GM12878 (cell line): Measurements from ENCODE around the gene TYRO3. TPM values are rescaled to one million over a fixed set of nuclear protein-coding genes. Genes with fewer than 3 reads are reported as not detected.

Experiments
- ATAC-seq: fragments of 200-7000 bp; cut with Tn5 transposase; 3 replicates; pipeline ENCODE4 v1.9.1; 2020; ENCODE audit warnings: mild to moderate bottlenecking, moderate library complexity
- BruUV-seq: library from RNA; stranded (reverse); fragments of 400-500 nt; replicated peaks from 2 replicates; lab custom pipeline; 2021; lab: Mats Ljungman, UMichigan
- CTCF ChIA-PET: fragments of 300-600 bp; sonication (Branson Sonifier 250); formaldehyde crosslinking; extraction: SDS; loops from one replicate; lab custom pipeline; 2021; ENCODE audit warnings: inconsistent platforms; lab: Yijun Ruan, JAX
- POLR2A ChIA-PET: fragments of 350-600 bp; formaldehyde crosslinking; extraction: SDS; loops from one replicate; lab custom pipeline; 2021; ENCODE audit warnings: inconsistent platforms; lab: Charles Lee
- RAD21 ChIA-PET: fragments of 300-600 bp; sonication (Branson Sonifier 250); formaldehyde crosslinking; loops from one replicate; lab custom pipeline; 2023; ENCODE audit warnings: antibody characterized with exemption; ENCODE audit not compliant: unreplicated experiment; lab: Charles Lee
- SMC1A ChIA-PET: fragments of 300-600 bp; sonication (Branson Sonifier 250); formaldehyde crosslinking; loops from one replicate; lab custom pipeline; 2023; ENCODE audit not compliant: unreplicated experiment, uncharacterized antibody; lab: Charles Lee
- DNase-seq: peaks from one replicate; pipeline ENCODE4 v3.0.0-alpha.2; 2011; ENCODE audit warnings: low read depth, low spot score
- FAIRE-seq: peaks from 3 replicates; lab custom pipeline; 2011; peaks lifted over from hg19 to GRCh38; lab: Jason Lieb, UNC
- H2AFZ ChIP-seq: 2 replicates; pipeline ENCODE4 v1.6.0; 2011; ENCODE audit warnings: low read depth, low read length, control low read depth; ENCODE audit not compliant: control insufficient read depth
- H3K27ac ChIP-seq: 2 replicates; pipeline ENCODE4 v1.5.1; 2011; ENCODE audit warnings: control low read depth; ENCODE audit not compliant: control insufficient read depth, insufficient read depth
- H3K27me3 ChIP-seq, 2 experiments: replicated peaks in 1 of 2; 2 replicates each; pipeline versions ENCODE4 v1.6.0 to v1.6.1; 2011; ENCODE audit warnings: low read length in 1 of 2; ENCODE audit not compliant: control insufficient read depth in 2 of 2, insufficient read depth in 2 of 2
- H3K36me3 ChIP-seq, 2 experiments: 2 replicates each; pipeline ENCODE4 v1.5.1; 2011; ENCODE audit warnings: low read length in 1 of 2; ENCODE audit not compliant: control insufficient read depth in 2 of 2, insufficient read depth in 2 of 2
- H3K4me1 ChIP-seq: 2 replicates; pipeline ENCODE4 v1.6.1; 2011; ENCODE audit warnings: mild to moderate bottlenecking, low read length, moderate library complexity, mixed read lengths; ENCODE audit not compliant: control insufficient read depth, insufficient read depth
- H3K4me2 ChIP-seq: 2 replicates; pipeline ENCODE4 v1.6.0; 2011; ENCODE audit warnings: control low read depth; ENCODE audit not compliant: control insufficient read depth, insufficient read depth
- H3K4me3 ChIP-seq: fragments of 200-600 bp; sonication (generic); 2 replicates; pipeline ENCODE4 v1.5.1; 2016
- H3K79me2 ChIP-seq: 2 replicates; pipeline ENCODE4 v1.6.0; 2011; ENCODE audit warnings: low read length; ENCODE audit not compliant: control insufficient read depth, insufficient read depth
- H3K9ac ChIP-seq: 2 replicates; pipeline ENCODE4 v1.8.0; 2011; ENCODE audit warnings: low read length, control low read depth, mixed read lengths; ENCODE audit not compliant: control insufficient read depth, insufficient read depth
- H3K9me3 ChIP-seq: replicated peaks from 3 replicates; pipeline ENCODE4 v1.5.1; 2011; ENCODE audit warnings: mild to moderate bottlenecking, low read length; ENCODE audit not compliant: control insufficient read depth, insufficient read depth
- H4K20me1 ChIP-seq: 2 replicates; pipeline ENCODE4 v1.6.0; 2011; ENCODE audit not compliant: control insufficient read depth, insufficient read depth
- CBX5 ChIP-seq: sonication (generic); IDR thresholded peaks from 2 replicates; pipeline ENCODE4 v1.6.1; 2016; ENCODE audit warnings: low read depth, moderate library complexity, mild to moderate bottlenecking, inconsistent platforms
- CREB1 ChIP-seq: IDR thresholded peaks from 2 replicates; pipeline ENCODE4 v1.6.1; 2012; ENCODE audit warnings: low read depth, mild to moderate bottlenecking, inconsistent platforms
- GABPA ChIP-seq: IDR thresholded peaks from 2 replicates; pipeline ENCODE4 v1.6.1; 2014; ENCODE audit warnings: antibody characterized with exemption, low read depth, mild to moderate bottlenecking, inconsistent platforms
- HDAC6 ChIP-seq: fragments of 200-600 bp; sonication (generic); IDR thresholded peaks from one replicate; pipeline ENCODE4 v1.8.0; 2017; ENCODE audit warnings: antibody characterized with exemption; ENCODE audit not compliant: unreplicated experiment
- IKZF1 ChIP-seq: fragments of 450-650 bp; conservative IDR thresholded peaks from 2 replicates; pipeline ENCODE4 v1.6.1; 2017; ENCODE audit warnings: antibody characterized with exemption, mild to moderate bottlenecking
- IRF3 ChIP-seq: fragments of 450-650 bp; IDR thresholded peaks from 2 replicates; pipeline ENCODE4 v1.6.1; 2014; ENCODE audit warnings: mild to moderate bottlenecking
- JUNB ChIP-seq: IDR thresholded peaks from 2 replicates; pipeline ENCODE4 v1.6.1; 2016; ENCODE audit warnings: antibody characterized with exemption, mild to moderate bottlenecking
- NR2F1 ChIP-seq: fragments of 450-650 bp; conservative IDR thresholded peaks from 2 replicates; pipeline ENCODE4 v1.6.1; 2017; ENCODE audit warnings: mild to moderate bottlenecking
- PML ChIP-seq: IDR thresholded peaks from 2 replicates; pipeline ENCODE4 v1.6.1; 2012; ENCODE audit warnings: low read length, inconsistent platforms
- RAD51 ChIP-seq: fragments of 450-650 bp; IDR thresholded peaks from 2 replicates; pipeline ENCODE4 v1.6.1; 2016; ENCODE audit warnings: moderate library complexity, mild to moderate bottlenecking, inconsistent platforms
- ZNF207 ChIP-seq: fragments of 450-650 bp; IDR thresholded peaks from 2 replicates; pipeline ENCODE4 v1.6.1; 2014; ENCODE audit warnings: antibody characterized with exemption, mild to moderate bottlenecking, borderline replicate concordance
- WGBS: methylation state at CpG from one replicate; pipeline ENCODE4 v1.1.6; 2016; ENCODE audit warnings: low lambda C conversion rate; ENCODE audit not compliant: insufficient replicate concordance, insufficient coverage; ENCODE audit errors: missing lambda C conversion rate; 5-methylcytosine and 5-hydroxymethylcytosine counted together
- in situ Hi-C: fragments of 300-500 bp; cut with MboI; formaldehyde crosslinking; loops from 9 replicates; pipeline ENCODE4 v1.14.3; 2018; ENCODE audit warnings: mixed read lengths
- intact Hi-C: fragments of 100-400 bp; cut with micrococcal nuclease; formaldehyde crosslinking; loops from one replicate; pipeline ENCODE4 v1.14.2; 2022; ENCODE audit not compliant: unreplicated experiment
- polyA plus RNA-seq, 11 experiments: library from polyadenylated mRNA; depleted of rRNA in 4 of 11; unstranded in 6 of 11; stranded (reverse) in 5 of 11; fragments of >200 nt; fragmentation: Nextera tagmentation in 4 of 11; fragmentation: Illumina TruSeq in 1 of 11; extraction: Ambion mirVana in 4 of 11; extraction: Trizol in 1 of 11; gene quantifications; 1 replicate in 1 of 11; 2 replicates in 10 of 11; pipeline versions ENCODE4 v1.2.1 to v1.2.3, GENCODE V29; 2011 to 2016; ENCODE audit warnings: inconsistent platforms in 2 of 11, missing spikeins in 2 of 11, low read depth in 1 of 11
- total RNA-seq, 4 experiments: library from RNA; depleted of rRNA in 3 of 4; stranded (reverse); fragments of >200 nt in 3 of 4; fragmentation: Illumina TruSeq in 1 of 4; extraction: Trizol in 1 of 4; gene quantifications; 2 replicates each; pipeline versions ENCODE4 v1.2.1 to v1.2.3, GENCODE V29; 2013 to 2021

Gene TYRO3
- total and polyA plus RNA-seq, 10 of the 15 experiments (the other 5 are each of a cell fraction or from before 2014, with no cell fraction given), result 0.06 to 0.28 (median 0.13) TPM; not detected in 4

GRCh38 chr15:41572866-41573265 is 13.9 kb downstream of the TYRO3 start:
- Histone ChIP-seq H3K79me2 (no peaks in the 10 kb centered on the region), H3K36me3 (no peaks in the 10 kb centered on the region), H4K20me1 (no peaks in the 10 kb centered on the region), H3K9me3 (no peaks in the 10 kb centered on the region), H3K4me2 (no peak overlapping the region), H3K9ac (no peak overlapping the region), H3K4me3 (no peak overlapping the region), H2AFZ (no peak overlapping the region), H3K27ac (no peak overlapping the region), H3K4me1 (no peaks in the 10 kb centered on the region), H3K27me3 (peaks cover 0 to 1% of the 10 kb centered on the region in 2 experiments; a peak in 1 of 4 replicates)
- ATAC-seq (no peak), DNase-seq (no peak), FAIRE-seq (no peak)
- ChIA-PET RAD21 (no interaction called here), POLR2A (no interaction called here), SMC1A (no interaction called here), CTCF (interaction anchor here (0.7 kb wide), 1 partner anchor 16 kb away, joined by 3 read pairs; no protein-coding TSS in a partner anchor)
- no TSS peak for BruUV-seq
- 19% methylated on average over 8 of the region's 8 CpGs for WGBS
- no peak for TF ChIP-seq IRF3
- no peak for TF ChIP-seq PML
- TF ChIP-seq IKZF1, result no peak
- TF ChIP-seq HDAC6, result no peak
- TF ChIP-seq GABPA, result no peak
- TF ChIP-seq JUNB, result no peak
- TF ChIP-seq RAD51, result no peak
- TF ChIP-seq CREB1, result no peak
- TF ChIP-seq ZNF207, result no peak
- TF ChIP-seq CBX5, result no peak
- TF ChIP-seq NR2F1, result no peak
- intact Hi-C loops, result no loop called here
- in situ Hi-C loops, result no loop called here
